Endothelial cell of umbilical vein (primary cell): ENCODE data around the gene FHOD3. TPM values are rescaled to one million over a fixed set of nuclear protein-coding genes. Genes with fewer than 3 reads are reported as not detected.

Experiments
- BruUV-seq: library from RNA; stranded (reverse); fragments of 400-500 nt; replicated peaks from 2 replicates; lab custom pipeline; 2021; lab: Mats Ljungman, UMichigan
- CTCF ChIA-PET: fragments of 300-600, 350-600 bp; sonication (Branson Sonifier 250); formaldehyde crosslinking; loops from one replicate; lab custom pipeline; 2021; ENCODE audit warnings: antibody characterized with exemption, inconsistent platforms; lab: Charles Lee
- POLR2A ChIA-PET: fragments of 300-600, 350-600 bp; sonication (Branson Sonifier 250); formaldehyde crosslinking; loops from one replicate; lab custom pipeline; 2021; ENCODE audit warnings: antibody characterized with exemption, inconsistent platforms; lab: Charles Lee
- DNase-seq: peaks from one replicate; pipeline ENCODE4 v3.0.0-alpha.2; 2011; ENCODE audit warnings: low read depth, low spot score
- FAIRE-seq: peaks from 2 replicates; lab custom pipeline; 2011; peaks lifted over from hg19 to GRCh38; lab: Jason Lieb, UNC
- H2AFZ ChIP-seq: 2 replicates; pipeline ENCODE4 v1.6.0; 2012; ENCODE audit warnings: low read depth, low read length, control low read depth, inconsistent platforms
- H3K27ac ChIP-seq: 2 replicates; pipeline ENCODE4 v1.5.1; 2011; ENCODE audit warnings: low read depth, mild to moderate bottlenecking, control low read depth, low read length, moderate library complexity; ENCODE audit not compliant: insufficient read depth
- H3K27me3 ChIP-seq, 2 experiments: 2 replicates each; pipeline versions ENCODE4 v1.6.0 to v1.6.1; 2011; ENCODE audit warnings: low read length in 2 of 2, mixed read lengths in 1 of 2; ENCODE audit not compliant: control insufficient read depth in 2 of 2, insufficient read depth in 2 of 2
- H3K36me3 ChIP-seq, 2 experiments: 2 replicates in 1 of 2; 3 replicates in 1 of 2; pipeline ENCODE4 v1.5.1; 2011; ENCODE audit warnings: low read length in 2 of 2, mild to moderate bottlenecking in 1 of 2, moderate library complexity in 1 of 2; ENCODE audit not compliant: control insufficient read depth in 2 of 2, insufficient read depth in 2 of 2; ENCODE audit errors: extremely low read depth in 1 of 2
- H3K4me1 ChIP-seq: 3 replicates; pipeline ENCODE4 v1.5.1; 2011; ENCODE audit warnings: mild to moderate bottlenecking, low read length; ENCODE audit not compliant: control insufficient read depth, insufficient read depth; ENCODE audit errors: extremely low read depth
- H3K4me2 ChIP-seq: 2 replicates; pipeline ENCODE4 v1.6.1; 2011; ENCODE audit warnings: low read length, control low read depth, mixed read lengths; ENCODE audit not compliant: insufficient read depth
- H3K4me3 ChIP-seq, 3 experiments: fragments of 200-600 bp in 1 of 3; sonication (generic), shearing (Covaris generic) in 1 of 3; replicated peaks in 1 of 3; 2 replicates each; pipeline ENCODE4 v1.5.1; 2011 to 2016; ENCODE audit warnings: control low read depth in 3 of 3, low read length in 3 of 3, mild to moderate bottlenecking in 2 of 3, inconsistent platforms in 1 of 3, low read depth in 1 of 3, moderate library complexity in 1 of 3; ENCODE audit not compliant: insufficient read depth in 1 of 3
- H3K79me2 ChIP-seq: 2 replicates; pipeline ENCODE4 v1.6.0; 2012; ENCODE audit warnings: low read length, inconsistent platforms; ENCODE audit not compliant: control insufficient read depth, insufficient read depth
- H3K9ac ChIP-seq: replicated peaks from 2 replicates; pipeline ENCODE3; 2011; ENCODE audit warnings: low read length, control low read depth; ENCODE audit not compliant: insufficient read depth; ENCODE audit errors: extremely low read depth
- H3K9me1 ChIP-seq: replicated peaks from 3 replicates; pipeline ENCODE4 v1.6.0; 2011; ENCODE audit warnings: mild to moderate bottlenecking, low read length; ENCODE audit not compliant: control insufficient read depth, insufficient read depth; ENCODE audit errors: extremely low read depth
- H3K9me3 ChIP-seq: replicated peaks from 2 replicates; pipeline ENCODE4 v1.5.1; 2012; ENCODE audit warnings: low read length, inconsistent platforms; ENCODE audit not compliant: control insufficient read depth, insufficient read depth
- H4K20me1 ChIP-seq: replicated peaks from 2 replicates; pipeline ENCODE3; 2011; ENCODE audit warnings: mild to moderate bottlenecking, low read length; ENCODE audit not compliant: control insufficient read depth, insufficient read depth; ENCODE audit errors: extremely low read depth
- CTCF ChIP-seq, 2 donors: IDR thresholded peaks; 1 replicate in 1 of 2; 2 replicates in 1 of 2; pipeline ENCODE4 v1.5.1; 2011; ENCODE audit warnings: low read length in 2 of 2, mild to moderate bottlenecking in 2 of 2, moderate library complexity in 2 of 2, control low read depth in 1 of 2, inconsistent platforms in 1 of 2, low read depth in 1 of 2; ENCODE audit not compliant: insufficient read depth in 1 of 2; ENCODE audit errors: extremely low read depth in 1 of 2
- EZH2 ChIP-seq: IDR thresholded peaks from 2 replicates; pipeline ENCODE4 v1.6.1; 2012; ENCODE audit warnings: borderline replicate concordance, low read depth, mild to moderate bottlenecking, moderate library complexity, low read length, inconsistent platforms; ENCODE audit not compliant: severe bottlenecking
- FOS ChIP-seq: IDR thresholded peaks from 2 replicates; pipeline ENCODE4 v1.6.1; 2011; ENCODE audit warnings: mild to moderate bottlenecking, low read length, moderate library complexity, borderline replicate concordance; ENCODE audit not compliant: insufficient read depth
- GATA2 ChIP-seq: IDR thresholded peaks from 2 replicates; pipeline ENCODE4 v1.7.0; 2011; ENCODE audit warnings: low read depth, mild to moderate bottlenecking, moderate library complexity, mixed read lengths, low read length; ENCODE audit not compliant: insufficient read length, insufficient read depth
- JUN ChIP-seq: IDR thresholded peaks from 2 replicates; pipeline ENCODE4 v1.6.1; 2011; ENCODE audit warnings: borderline replicate concordance, low read depth; ENCODE audit not compliant: insufficient read length, insufficient read depth
- MAX ChIP-seq: IDR thresholded peaks from 2 replicates; pipeline ENCODE4 v1.6.1; 2011; ENCODE audit not compliant: insufficient read depth, insufficient read length
- MYC ChIP-seq: IDR thresholded peaks from one replicate; pipeline ENCODE4 v1.6.1; 2011; ENCODE audit warnings: mild to moderate bottlenecking, low read depth, low read length
- POLR2A ChIP-seq: IDR thresholded peaks from 2 replicates; pipeline ENCODE4 v1.6.1; 2012; ENCODE audit warnings: low read depth, mild to moderate bottlenecking, control low read depth, low read length
- POLR2AphosphoS5 ChIP-seq: IDR thresholded peaks from 2 replicates; pipeline ENCODE4 v1.6.1; 2012; ENCODE audit warnings: low read depth, mild to moderate bottlenecking, control low read depth, low read length, moderate library complexity; ENCODE audit not compliant: insufficient read depth
- dilution Hi-C: fragments of 300-500 bp; cut with MboI; formaldehyde crosslinking; loops from one replicate; pipeline ENCODE4 v1.15.0; 2019; ENCODE audit warnings: low sequenced_read_pairs; ENCODE audit not compliant: extremely low pct_ligation_motif_present
- intact Hi-C: fragments of 100-400 bp; cut with micrococcal nuclease; formaldehyde crosslinking; loops from one replicate; pipeline ENCODE4 v1.10.0; 2022
- polyA plus RNA-seq, 4 experiments: library from polyadenylated mRNA; depleted of rRNA in 3 of 4; stranded (reverse) in 3 of 4; unstranded in 1 of 4; fragments of >200 nt; gene quantifications; 2 replicates each; pipeline versions ENCODE4 v1.2.1 to v1.2.3, GENCODE V29; 2011 to 2012; ENCODE audit warnings: missing spikeins in 1 of 4
- total RNA-seq: library from RNA; stranded (reverse); gene quantifications from 2 replicates; pipeline ENCODE4 v1.2.3, GENCODE V29; 2021

Gene FHOD3
- total and polyA plus RNA-seq, 2 donors (not counting 3 experiments of a cell fraction or from before 2014, with no cell fraction given) = 0.06 to 1.5 TPM

- BruUV-seq = no TSS peak
- DNase-seq = no peak
- no peaks in the 10 kb centered on the region for H3K27me3 ChIP-seq
- no peak overlapping the region for H3K4me2 ChIP-seq
- TF ChIP-seq POLR2AphosphoS5 (no peak), JUN (no peak), FOS (no peak), MYC (no peak), EZH2 (no peak), MAX (no peak), POLR2A (no peak), GATA2 (no peak), CTCF (IDR thresholded peaks at IDR 0.05; ENCODE audit: extremely low read depth in 1 of 2, insufficient read depth in 1 of 2, low read depth in 1 of 2, low read length in 2 of 2) (no peak)
- no peaks in the 10 kb centered on the region for H3K79me2 ChIP-seq
- H3K4me3 ChIP-seq = no peak overlapping the region
- no peaks in the 10 kb centered on the region for H4K20me1 ChIP-seq
- H3K27ac ChIP-seq = no peak overlapping the region
- ChIA-PET CTCF (no interaction called here), POLR2A (no interaction called here)
- no peaks in the 10 kb centered on the region for H3K4me1 ChIP-seq
- no peaks in the 10 kb centered on the region for H3K9me3 ChIP-seq
- intact Hi-C loops = no loop called here
- FAIRE-seq = no peak
- H3K9ac ChIP-seq = no peak overlapping the region
- no peaks in the 10 kb centered on the region for H3K9me1 ChIP-seq
- H3K36me3 ChIP-seq = no peaks in the 10 kb centered on the region
- dilution Hi-C loops = no loop called here
- H2AFZ ChIP-seq = no peak overlapping the region
These were observed 345.5 kb downstream of the FHOD3 start for GRCh38 chr18:36643061-36643460.
